GM18868 (cell line): ENCODE measurements around the gene GCC2.
"Not testable (repeated sequence)": the region's sequence is repeated elsewhere in the genome, so short reads cannot be mapped to it uniquely, and the experiment has no call there.

Experiments
- ATAC-seq: cut with Tn5 transposase; IDR thresholded peaks from one replicate; pipeline ENCODE4 v1.9.1; 2021; ENCODE audit warnings: mild to moderate bottlenecking, moderate library complexity; ENCODE audit not compliant: unreplicated experiment

GCC2 gene

GRCh38 chr2:108436976-108437375, 12.0 kb upstream of the GCC2 start:
- no peak for ATAC-seq

- ATAC-seq = no peak
Measured at GRCh38 chr2:108441712-108442111, 7.3 kb upstream of the GCC2 start.

- no peak for ATAC-seq
Measured at GRCh38 chr2:108444941-108445840, 3.8 kb upstream of the GCC2 start.

GRCh38 chr2:108446703-108447102, 2.3 kb upstream of the GCC2 start:
- no peak for ATAC-seq

- ATAC-seq = no peak
Measured at GRCh38 chr2:108447947-108448677, 894 bp upstream of the GCC2 start.

GRCh38 chr2:108449410-108450130, 564 bp downstream of the GCC2 start:
- ATAC-seq = peak; percentile 28

- no peak for ATAC-seq
Measured at GRCh38 chr2:108450863-108451262, 1.9 kb downstream of the GCC2 start.

- ATAC-seq = no peak
Measured at GRCh38 chr2:108451976-108452375, 3.0 kb downstream of the GCC2 start.

- ATAC-seq = not testable (repeated sequence)
Measured at GRCh38 chr2:108453530-108453929, 4.5 kb downstream of the GCC2 start.

- no peak for ATAC-seq
Measured at GRCh38 chr2:108454440-108454839, 5.4 kb downstream of the GCC2 start.

GRCh38 chr2:108455571-108455970, 6.6 kb downstream of the GCC2 start:
- no peak for ATAC-seq

- ATAC-seq = no peak
Measured at GRCh38 chr2:108458082-108458481, 9.1 kb downstream of the GCC2 start.

- ATAC-seq = no peak
Measured at GRCh38 chr2:108459441-108459840, 10.4 kb downstream of the GCC2 start.

GRCh38 chr2:108460345-108461037, 11.5 kb downstream of the GCC2 start:
- peak; percentile 89 for ATAC-seq

GRCh38 chr2:108477099-108477498, 28.1 kb downstream of the GCC2 start:
- ATAC-seq = no peak

- no peak for ATAC-seq
Measured at GRCh38 chr2:108485253-108485652, 36.2 kb downstream of the GCC2 start.

- ATAC-seq = no peak
Measured at GRCh38 chr2:108490506-108491122, 41.6 kb downstream of the GCC2 start.

- no peak for ATAC-seq
Measured at GRCh38 chr2:108491848-108492247, 42.8 kb downstream of the GCC2 start.

- no peak for ATAC-seq
Measured at GRCh38 chr2:108492364-108492763, 43.4 kb downstream of the GCC2 start.

- not testable (repeated sequence) for ATAC-seq
Measured at GRCh38 chr2:108496167-108496566, 47.2 kb downstream of the GCC2 start.
